Stimulated activated CD8-positive, alpha-beta memory T cell treated with anti-CD3 and anti-CD28 coated beads, Interleukin-7, amount 100 ng/mL, for 48 hours (primary cell): ENCODE measurements around the gene ERP27.

Source experiments
- DNase-seq, 2 donors: peaks; one replicate each; pipeline ENCODE4 v3.0.0-alpha.2; 2020; ENCODE audit warnings: low read depth in 1 of 2; ENCODE audit errors: extremely low read depth in 1 of 2

ERP27 gene

DNA sequence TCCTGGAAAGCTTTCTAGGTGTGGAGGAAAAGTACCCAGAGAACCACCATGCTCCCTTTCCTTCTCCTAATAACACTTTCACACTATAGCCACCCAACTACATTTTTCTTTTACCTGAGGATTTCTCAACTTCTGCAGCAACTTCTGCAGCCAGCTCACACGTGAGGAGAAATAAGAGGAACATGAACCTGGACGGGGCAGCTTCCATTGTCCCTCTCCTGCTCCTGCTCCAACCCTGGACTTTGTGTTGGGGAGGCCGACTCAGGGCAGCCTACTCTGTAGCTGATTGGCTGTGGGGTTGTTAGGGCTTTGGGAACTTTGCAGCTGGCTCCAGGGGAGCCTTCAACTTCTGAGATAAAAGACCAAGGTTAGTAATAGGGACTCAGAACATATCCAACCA is at the start of gene ERP27:
ERP27 (minus strand) TSS at position 237 of the 400 bp plus-strand sequence; CDS start at position 208, 29 bp downstream.
- DNase-seq, result no peak

DNA sequence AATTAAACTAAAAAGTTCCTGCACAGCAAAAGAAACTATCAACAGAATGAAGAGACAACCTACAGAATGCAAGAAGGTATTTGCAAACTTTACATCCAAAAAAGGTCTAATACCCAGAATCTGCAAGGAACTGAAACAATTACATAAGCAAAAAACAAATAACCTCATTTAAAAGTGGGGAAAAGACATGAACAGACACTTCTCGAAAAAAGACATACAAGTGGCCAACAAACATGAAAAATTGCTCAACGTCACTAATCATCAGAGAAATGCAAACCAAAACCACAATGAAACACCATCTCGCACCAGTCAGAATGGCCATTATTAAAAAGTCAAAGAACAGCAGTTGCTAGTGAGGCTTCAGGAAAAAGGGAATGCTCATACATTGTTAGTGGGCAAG is 49.7 kb upstream of the ERP27 start:
- no peak for DNase-seq

DNA sequence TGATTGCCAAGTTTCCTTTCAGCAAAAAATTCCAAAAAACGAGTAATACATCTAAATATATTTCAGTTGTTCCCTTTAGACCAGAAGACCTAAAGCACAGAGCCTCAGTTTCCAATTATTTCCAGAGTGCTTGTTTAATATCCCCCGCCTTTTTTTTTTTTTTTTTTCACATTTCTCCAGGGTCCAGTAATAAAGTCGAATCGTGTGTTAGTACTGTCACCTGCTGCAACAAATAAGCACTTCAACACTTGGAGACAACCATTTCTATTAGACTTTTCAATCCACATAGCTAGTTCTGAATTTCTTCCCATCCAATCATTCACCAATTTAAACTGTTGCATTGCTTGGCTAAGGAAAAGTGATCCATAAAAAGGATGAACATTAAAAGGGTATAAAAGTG is 48.1 kb upstream of the ERP27 start:
- DNase-seq, result no peak

DNA sequence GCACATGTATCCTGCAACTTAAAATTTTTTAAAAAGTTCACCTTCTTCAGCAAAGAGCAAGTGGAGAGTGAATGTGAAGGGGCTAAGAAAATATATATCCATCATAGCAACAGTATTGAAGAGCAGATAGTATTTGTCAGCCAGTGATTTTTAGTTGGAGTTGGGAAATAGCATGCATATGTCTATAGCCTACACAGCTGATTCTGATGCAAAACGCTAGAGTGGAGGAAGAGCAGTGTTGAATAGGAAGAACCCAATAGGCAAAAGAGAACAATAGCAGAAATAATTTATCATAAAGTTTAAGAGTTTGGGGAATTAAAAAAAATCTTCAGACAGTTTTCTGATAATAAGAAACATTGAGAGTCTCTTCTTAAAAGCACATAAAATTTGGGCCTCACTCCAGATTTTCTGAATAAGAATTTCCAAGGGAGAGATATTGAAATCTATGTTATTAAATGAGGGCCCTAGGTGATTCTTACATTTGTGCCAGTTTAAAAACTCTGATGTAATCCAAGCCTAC is 46.5 kb upstream of the ERP27 start:
- DNase-seq, result no peak

DNA sequence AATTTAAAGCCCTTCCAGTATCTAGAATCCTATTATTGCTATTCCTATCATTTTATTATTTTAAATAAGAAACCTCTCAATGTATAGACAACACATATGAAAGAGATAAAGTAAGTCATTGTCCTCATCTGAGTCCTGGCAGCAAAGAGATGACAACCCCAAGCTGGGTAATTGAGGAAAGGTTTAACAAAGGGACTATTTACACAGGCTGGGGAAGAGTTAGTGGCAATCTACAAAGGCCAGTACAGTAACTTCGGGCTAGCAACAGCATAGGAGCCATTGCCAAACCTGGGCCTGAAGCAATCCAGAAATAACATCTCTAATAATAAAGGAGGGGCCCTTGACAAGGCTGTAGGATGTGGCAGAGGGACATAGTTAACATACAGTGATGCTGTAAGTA is 45.7 kb upstream of the ERP27 start:
- no peak for DNase-seq

DNA sequence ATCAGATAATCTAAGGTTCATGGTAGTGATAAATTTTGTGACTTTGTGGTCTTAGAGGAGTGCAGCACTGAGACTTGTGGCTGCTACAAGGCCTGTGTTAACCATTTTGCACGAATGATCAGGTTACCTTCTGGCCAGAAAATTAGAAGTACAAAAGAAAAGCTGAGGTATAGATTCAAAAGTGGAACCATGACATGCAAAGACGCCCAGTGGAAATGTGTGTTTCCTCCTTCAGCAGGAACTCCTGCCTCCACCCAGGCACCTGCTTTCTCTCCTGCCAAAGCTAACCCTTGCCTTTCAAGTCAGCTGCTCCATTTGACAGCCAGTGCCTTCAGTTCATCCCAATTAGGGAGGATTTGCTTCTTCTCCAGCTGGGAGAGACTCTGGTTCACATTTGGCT is 44.7 kb upstream of the ERP27 start:
- DNase-seq, result no peak

DNA sequence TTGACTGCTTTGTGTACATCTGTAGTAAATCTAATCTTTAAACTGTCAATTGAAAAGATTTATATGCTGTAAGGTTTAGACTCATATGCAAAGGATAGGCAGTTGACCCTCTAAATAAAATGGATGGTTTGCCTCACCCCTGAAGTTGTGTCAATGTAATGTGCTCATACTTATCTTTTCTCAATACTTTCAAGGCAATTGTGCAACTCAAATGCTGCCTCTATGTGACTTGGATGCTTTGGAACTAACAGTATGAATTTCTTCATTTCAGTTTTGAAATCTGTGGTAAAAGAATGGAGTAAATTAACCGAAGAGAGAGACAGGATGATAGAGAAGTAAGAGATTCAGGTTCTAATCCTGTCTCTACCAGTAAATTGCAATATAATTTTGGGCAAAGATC is 44.2 kb upstream of the ERP27 start:
- DNase-seq, result no peak

DNA sequence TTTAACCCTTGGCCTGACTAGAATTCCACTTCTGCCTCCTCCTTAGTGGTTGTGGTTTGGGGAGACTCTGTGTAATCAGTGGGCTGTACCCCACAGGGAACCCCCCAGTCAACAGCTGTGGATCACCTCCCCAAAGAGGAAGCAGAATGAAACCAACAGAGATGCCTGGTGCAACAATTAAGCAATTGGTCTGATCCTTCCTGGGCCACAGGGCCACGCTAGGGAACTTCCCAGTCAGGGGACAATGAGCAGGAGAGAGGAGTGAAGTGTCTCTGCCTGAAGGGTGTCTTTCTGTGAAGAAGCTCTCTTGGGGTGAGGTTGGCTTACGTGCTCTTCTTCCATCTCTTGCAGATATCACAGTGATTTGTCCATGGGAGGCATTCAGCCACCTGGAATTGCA is 42.7 kb upstream of the ERP27 start:
- DNase-seq, result no peak

DNA sequence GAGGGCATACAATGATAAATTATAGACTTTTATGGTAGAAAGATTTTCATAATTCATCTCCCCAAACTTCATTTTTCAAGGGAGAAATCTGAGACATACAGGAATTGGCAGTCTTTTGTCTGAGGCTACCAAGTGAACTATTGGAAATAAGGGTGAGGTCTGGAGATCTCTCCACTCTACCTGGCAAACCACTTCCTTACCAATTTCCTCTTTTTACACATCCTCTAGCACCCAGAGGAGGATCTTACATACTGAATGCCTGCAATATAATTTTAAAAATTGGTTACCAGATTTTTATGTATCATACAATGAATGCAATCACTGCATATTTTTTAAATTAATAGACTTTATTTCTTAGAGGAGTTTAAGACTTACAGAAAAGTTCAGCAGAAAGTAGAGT is 41.1 kb upstream of the ERP27 start:
- no peak for DNase-seq

DNA sequence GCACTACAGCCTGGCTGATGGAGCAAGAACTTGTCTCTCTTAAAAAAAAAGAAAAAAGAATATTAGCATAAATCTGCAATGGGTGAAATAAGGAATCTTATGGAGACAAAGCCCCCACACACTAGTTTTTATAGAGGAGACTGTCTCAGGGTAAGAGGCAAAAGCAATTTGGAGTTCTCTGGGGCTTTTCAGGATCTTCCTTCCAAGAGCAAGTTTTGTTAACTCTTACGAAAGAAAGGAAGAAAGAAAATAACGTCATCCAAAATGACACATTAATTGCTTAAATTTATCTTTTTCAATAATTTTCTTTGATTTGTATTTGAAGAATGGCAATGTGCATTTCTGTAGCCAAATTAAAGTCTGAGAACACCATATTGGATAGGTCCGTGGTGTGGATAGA is 38.3 kb upstream of the ERP27 start:
- DNase-seq, result no peak

DNA sequence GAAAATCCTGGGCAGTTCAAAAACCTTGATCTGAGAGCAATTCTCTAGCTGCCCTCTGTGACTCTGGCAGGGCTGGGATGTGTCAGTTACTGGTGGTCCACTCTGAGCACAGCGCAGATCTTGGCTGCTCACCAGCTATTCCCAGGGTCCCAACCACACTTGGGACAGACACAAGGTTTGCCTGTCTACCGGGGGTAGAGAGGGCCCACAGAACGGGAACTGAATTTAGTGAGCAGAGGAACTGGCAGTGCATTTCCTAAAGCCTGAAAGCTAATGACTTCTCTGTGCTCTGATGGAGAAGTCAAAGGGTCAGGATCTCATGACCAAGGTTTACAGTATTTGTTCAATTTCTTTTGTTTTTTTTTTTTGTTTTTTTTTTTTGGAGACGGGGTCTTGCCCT is 37.1 kb upstream of the ERP27 start:
- DNase-seq, result no peak

DNA sequence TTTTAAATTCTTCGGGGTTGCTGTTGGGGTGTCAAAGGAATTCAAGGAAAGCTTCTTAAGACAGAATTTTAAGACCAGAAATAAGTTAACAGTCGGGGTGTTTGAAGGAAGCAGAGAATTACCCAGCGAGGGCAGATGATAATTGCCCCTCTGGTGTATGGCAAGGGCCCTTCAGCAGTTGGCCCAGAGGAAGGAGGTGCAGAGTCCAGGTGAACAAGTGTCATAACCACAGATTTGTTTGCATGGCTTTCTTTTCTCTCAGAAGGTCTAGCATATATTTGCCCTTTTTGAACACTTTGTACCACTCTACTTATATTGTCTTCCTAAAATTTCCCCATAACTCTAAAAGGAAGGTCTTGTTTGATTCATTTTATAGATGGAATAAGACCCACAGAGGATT is 36.3 kb upstream of the ERP27 start:
- no peak for DNase-seq

DNA sequence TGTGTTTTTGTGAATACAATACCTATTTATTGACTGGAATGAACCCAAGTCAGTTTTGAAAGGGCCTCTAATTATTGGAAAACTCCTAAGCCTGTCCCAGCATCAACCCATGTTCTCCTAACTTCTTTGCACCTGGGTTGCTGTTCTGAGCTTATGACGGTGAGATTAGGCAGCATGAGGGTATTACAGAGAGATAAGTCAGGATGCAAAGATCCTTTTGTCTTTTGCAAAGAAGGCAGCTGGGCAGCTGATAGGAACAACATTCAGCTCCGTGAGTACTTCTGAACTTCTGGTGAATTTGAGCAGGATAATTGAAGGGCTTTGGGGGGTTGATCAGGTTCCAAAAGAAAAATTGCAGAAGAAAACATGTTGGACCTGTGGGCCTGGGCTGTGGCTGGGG is 34.5 kb upstream of the ERP27 start, which contains the start of gene PDE6H:
PDE6H (plus strand) TSS at position 227 of the 400 bp plus-strand sequence. CDS start 4,971 bp downstream, outside the sequence.
- no peak for DNase-seq

DNA sequence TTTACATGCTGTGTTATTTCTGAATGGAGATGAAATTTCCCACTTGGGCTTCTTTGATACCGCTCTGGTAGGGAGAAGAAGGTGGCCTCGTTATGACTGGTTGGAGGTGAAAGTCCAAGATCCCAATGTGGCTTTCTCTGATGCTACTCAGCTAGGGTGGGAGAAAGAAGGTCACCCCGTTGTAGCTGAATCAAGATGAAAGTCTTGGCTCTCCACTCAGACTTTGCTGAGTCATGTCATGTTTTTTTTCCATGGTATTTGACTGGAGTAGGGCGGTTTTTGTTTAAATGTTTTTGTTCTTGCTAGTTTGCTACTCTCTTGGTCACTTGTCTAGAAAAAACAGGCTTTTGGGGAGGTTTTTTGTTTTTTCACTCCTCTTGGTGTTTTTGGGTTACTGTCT is 32.1 kb upstream of the ERP27 start:
- DNase-seq, result no peak

DNA sequence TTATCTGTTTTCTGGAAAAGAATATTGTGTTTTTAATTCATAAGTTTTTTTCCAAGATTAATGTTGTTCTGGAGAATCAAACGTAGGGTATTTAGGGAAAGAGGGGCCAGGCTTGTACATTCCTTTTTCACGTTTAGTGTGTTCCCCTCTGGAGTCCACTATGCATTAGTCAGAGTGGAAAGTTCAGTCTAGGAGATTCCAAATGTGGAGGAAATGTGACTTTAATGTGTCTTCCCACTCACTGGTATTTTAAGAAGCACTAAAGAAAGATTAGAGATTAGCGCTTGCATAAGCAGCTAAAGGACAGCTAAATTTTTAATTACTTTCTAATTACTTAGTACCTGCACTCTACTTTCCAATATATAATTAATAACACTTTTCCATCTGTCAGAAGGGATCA is 30.1 kb upstream of the ERP27 start:
- DNase-seq, result no peak

DNA sequence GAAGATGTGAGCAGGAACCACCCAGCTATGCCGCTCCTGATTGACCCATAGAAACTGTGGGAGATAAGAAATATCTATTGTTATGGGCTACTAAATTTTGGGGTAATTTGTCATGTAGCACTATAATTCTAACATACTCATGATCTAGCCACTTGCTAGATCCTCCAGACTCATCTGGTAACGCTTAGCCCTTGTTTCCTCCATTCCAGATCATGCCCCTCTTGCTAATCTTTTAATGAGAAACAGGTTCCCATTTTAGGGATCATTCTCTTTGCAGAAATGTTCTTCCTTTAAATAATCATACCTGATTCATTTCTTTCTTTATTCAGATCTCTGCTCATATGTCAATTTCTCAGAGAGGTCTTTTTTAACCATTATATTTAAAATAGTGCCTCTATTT is 26.9 kb upstream of the ERP27 start:
- DNase-seq, result no peak

DNA sequence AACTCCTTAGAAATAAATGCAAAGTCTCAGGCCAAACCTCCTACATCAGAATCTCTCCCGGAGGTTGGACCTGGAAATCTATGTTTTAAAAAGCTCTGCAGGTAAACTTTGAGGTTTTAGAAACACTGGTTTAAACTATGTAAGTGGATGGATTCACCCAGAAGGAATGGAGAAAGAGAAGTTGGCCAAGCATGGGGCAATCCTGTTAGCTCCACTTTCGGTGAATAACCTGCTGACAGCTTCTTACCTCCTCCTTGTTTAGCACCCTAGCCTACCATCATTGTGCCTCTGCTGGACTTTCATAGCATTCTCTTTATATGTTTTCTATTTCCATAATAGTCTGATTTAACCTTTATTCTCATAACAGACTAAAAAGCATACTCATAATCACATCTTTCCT is 26.1 kb upstream of the ERP27 start:
- no peak for DNase-seq

DNA sequence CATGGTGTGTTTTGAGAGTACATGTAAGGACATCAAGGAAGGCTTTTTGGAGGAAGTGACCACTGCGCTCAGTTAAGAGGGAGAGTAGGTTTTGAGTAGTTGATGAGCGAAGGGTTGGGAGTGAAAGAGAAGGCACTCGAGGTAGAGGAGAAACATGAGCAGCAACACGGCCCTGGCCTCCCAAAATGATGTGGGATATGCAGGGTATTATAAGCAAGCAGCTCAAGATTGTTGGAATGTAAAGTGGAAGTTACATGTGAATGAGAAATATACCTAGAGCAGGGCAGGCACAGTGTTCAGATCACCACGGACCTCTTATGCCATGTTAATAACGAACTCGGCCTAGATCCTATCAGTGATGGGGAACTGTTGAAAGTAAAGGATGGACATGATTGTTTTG is 25.2 kb upstream of the ERP27 start:
- DNase-seq, result no peak

DNA sequence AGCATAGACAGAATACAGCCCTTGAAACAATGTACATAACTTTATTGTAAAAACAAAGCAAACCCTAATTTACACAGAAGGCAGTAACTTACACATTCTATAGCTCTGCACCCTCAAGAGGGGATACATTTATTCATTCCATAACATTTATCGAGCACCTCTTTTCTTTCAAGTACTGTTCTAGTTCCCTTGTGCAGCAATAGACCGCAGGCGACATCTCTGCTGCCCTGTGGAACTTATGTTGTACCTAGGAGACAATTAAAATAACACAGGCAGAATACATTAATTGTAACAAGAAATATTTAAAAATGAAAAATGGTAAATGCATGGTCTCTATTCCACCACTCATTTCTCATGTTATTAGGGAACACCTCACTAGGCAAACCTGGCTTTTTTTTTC is 24.5 kb upstream of the ERP27 start:
- no peak for DNase-seq

DNA sequence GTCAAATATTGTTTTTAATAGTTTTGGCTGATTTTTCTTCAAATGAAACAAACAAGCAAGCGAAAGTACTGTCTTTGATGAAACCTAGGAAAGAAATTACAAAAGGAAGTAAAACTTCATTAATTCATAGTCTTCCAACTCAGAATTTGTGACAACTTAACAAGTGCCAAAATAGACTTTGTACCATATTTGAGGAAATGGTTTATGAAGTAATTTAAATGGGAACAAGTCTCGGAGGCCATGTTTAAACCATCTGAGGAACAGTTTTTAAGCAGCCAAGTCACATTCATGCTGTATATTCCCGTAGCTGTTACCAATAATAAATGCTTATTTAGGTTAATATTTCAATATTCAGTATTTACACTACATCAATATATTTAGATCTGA is 23.8 kb upstream of the ERP27 start:
- DNase-seq, result no peak

DNA sequence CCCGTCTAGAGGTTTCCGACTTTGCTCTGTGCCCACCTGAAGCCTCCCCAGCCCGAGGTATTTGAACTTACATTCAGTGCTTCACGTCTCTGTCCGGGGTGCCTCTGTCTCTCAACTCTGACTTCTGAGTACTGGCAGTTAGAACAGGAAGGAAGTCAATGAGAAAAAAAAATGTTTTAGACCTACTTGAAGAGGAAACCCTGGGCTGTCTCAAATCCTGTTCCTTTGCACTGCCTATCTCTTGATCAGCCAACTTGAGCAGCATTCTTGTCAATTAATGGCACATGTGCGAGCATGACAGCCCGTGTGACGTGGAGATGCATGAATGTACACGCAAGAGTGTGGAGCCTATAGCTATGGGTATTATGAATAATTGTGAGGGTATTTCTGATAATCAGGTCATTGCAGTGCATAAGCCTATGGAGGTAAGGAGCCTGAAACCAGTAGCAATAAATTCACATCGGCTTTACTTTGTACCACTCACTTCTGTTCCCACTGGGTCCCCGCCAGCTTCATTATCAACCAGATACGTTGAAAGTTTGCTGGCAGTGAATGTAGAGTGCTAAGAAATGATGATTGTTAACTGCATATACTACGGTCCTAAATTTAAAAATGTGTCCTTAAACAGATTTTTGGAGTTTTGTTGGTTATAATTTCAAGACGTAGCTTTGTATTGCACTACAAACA is 23.3 kb upstream of the ERP27 start, which contains the start of gene ARHGDIB:
ARHGDIB (minus strand) TSS at position 136 of the 687 bp plus-strand sequence. CDS start 10,889 bp downstream, outside the sequence.
- peak in 1 of 2 donors; percentile 66 for DNase-seq

DNA sequence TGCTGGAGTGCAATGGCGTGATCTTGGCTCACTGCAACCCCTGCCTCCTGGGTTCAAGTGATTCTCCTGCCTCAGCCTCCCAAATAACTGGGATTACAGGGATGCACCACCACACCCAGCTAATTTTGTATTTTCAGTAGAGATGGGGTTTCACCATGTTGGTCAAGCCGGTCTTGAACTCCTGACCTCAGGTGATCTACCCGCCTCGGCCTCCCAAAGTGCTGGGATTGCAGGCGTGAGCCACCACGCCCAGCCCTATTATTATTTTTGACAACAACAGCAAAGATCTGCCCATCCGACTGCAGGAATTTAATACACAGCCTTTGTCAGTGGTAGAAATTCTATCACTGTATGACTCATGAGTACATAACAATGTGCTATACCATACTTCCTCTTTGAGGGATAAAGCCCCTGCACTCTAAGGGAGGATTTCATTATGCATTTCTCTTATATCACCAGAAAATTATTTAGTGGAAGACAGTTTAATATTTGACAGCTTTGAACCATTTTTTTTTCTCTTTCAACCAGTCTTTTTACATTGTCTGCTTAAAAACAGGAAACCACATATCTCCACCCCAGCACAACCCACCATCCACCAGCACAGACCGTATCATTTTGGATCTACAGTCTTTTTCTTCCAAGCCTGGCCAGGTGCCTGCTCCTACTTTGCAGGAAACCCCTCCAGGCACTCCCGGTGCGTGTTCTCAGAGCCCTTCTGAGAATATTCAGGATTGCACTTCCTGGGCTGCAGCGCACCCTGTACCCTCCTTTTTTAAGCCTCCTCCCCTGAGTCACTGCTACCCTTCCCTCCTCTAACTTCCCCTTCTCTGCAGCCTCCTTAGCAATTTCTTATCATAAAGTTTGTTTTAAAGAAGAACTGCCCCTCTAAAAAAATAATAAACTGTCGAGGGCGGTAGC is 22.5 kb upstream of the ERP27 start:
- no peak for DNase-seq
